Fibroblast of villous mesenchyme (primary cell): ENCODE results near the gene SEMA3C. TPM values are rescaled to one million over a fixed set of nuclear protein-coding genes. Genes with fewer than 3 reads are reported as not detected.

Source experiments
- DNase-seq: peaks from one replicate; pipeline ENCODE4 v3.0.0-alpha.2; 2010; ENCODE audit warnings: low read depth
- H3K4me3 ChIP-seq: 2 replicates; pipeline ENCODE4 v1.5.1; 2011; ENCODE audit warnings: low read depth, mild to moderate bottlenecking, low read length
- total RNA-seq: library from RNA; depleted of rRNA; stranded (reverse); fragments of >200 nt; gene quantifications from 2 replicates; pipeline ENCODE4 v1.2.3, GENCODE V29; 2012
- TF ChIP-seq, protein P1 (sequence below): IDR thresholded peaks from 2 replicates; pipeline ENCODE4 v1.5.1; 2012; ENCODE audit warnings: low read depth, mild to moderate bottlenecking, low read length; ENCODE audit not compliant: insufficient read depth

The SEMA3C gene
- total RNA-seq: 101 and 136 TPM in 2 replicates

DNA sequence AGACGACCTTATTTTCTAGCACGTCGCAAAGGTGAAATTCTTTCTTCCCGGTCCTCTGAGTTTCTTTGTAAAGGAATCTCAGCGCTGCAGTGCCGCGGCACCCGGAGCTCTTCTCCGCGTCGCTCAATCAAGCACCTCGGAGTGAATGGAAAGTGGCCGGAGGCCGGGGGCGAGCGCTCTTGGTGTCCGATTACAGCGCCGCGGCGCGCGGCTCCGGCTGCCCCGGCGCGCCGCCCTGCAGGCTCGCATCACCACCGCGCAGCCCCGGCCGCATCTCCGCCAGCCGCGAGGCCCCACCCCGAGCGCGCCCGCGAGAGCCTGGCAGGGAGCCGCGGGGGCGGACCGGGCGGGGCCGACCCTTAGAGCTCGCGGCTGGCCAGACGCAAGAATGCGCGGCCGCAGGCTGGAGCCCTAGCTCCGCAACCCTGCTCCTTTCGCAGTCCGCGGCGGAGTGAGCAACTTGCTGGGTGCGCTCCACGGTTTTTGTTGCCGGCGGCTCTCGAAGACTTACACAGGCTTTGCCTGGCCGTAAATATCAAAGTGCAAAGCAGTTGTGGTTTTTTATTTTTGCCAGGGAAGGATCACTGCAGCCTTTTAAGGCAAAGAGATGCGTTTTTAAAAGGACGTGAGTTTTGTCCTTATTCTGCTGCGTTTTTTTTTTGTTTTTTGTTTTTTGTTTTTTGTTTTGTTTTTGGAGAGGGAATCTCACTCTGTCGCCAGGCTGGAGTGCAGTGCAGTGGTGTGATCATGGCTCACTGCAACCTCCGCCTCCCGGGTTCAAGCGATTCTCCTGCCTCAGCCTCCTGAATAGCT lies at the start of gene SEMA3C:
TSS of gene SEMA3C (minus strand) at position 143 of the 813 bp plus-strand sequence. CDS start 2,270 bp downstream, outside the sequence.
- H3K4me3 ChIP-seq: peak within 1 kb of the TSS; percentile 78
- DNase-seq: peak; percentile 96
- TF ChIP-seq, protein P1, sequence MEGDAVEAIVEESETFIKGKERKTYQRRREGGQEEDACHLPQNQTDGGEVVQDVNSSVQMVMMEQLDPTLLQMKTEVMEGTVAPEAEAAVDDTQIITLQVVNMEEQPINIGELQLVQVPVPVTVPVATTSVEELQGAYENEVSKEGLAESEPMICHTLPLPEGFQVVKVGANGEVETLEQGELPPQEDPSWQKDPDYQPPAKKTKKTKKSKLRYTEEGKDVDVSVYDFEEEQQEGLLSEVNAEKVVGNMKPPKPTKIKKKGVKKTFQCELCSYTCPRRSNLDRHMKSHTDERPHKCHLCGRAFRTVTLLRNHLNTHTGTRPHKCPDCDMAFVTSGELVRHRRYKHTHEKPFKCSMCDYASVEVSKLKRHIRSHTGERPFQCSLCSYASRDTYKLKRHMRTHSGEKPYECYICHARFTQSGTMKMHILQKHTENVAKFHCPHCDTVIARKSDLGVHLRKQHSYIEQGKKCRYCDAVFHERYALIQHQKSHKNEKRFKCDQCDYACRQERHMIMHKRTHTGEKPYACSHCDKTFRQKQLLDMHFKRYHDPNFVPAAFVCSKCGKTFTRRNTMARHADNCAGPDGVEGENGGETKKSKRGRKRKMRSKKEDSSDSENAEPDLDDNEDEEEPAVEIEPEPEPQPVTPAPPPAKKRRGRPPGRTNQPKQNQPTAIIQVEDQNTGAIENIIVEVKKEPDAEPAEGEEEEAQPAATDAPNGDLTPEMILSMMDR: peak; percentile 9

DNA sequence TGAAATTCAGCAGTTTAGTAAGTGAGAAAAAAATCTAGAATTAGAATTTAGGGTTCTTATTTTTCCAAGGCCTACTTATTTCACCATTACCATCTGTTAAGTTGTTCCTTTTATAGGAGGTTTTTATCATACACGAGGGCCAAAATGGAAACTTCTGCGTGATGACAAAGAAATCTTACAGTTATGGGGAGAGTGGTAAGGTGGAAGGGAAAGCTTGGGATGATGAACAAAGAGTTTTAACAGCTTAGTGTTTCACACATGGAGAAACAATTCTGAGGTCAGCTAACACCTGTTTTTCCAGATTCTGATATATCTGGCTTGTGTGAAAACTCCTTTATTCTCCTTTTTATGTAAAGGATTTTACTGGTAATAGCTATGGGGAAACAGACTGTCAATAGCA lies 49.8 kb upstream of the SEMA3C start:
- DNase-seq: no peak
- H3K4me3 ChIP-seq: no peak overlapping the region
- TF ChIP-seq, protein P1: no peak

DNA sequence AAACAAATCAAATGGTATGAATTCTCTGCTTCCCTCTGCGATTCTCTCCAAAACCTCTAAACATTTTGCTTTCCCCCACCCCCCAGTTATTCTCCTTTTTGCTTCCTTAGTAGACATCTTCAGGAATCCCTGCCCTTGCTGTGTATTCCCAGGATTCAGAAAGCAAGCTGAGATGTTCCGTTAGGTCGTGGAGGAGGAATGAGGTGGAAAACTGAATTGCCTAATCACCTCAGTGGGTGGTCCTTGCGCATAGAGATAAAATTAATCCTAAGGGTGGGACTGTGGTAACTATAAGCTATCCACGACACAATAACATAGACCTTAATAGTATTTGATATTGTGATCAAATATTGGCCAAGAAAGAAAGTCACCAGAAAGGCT lies 49.1 kb upstream of the SEMA3C start:
- peak; percentile 33 for DNase-seq
- no peak overlapping the region for H3K4me3 ChIP-seq
- TF ChIP-seq, protein P1: no peak

DNA sequence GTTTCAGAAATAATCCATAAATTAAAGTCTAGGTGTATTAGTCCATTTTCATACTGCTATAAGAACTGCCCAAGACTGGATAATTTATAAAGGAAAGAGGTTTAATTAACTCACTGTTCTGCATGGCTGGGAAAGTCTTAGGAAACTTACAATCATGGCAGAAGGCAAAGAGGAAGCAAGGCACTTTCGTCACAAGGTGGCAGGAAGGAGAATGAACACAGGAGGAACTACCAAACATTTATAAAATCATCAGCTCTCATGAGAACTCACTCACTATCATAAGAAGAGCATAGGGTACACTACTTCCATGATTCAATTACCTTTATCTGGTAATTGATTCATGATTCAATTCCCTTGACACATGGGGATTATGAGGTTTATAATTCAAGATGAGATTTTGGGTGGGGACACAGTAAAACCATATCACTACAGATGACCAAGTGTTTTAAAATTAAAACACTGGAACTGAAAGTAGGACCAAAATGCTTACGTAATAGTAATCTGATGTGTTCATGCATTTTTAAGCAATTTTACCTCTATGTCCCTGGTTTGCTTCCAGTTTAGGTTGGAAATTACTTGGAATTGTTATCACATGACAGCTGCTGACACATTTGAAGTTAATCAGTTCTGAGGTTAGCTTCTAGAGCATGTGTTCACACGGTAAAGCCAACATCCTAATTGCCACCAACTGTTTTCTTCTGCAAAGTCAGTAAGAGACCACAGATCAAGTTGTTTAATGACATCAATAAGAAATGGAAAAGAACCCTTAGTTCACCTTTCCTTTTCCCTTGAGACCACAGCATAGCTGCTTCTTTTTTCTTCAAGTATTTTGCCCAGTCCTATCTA lies 48.4 kb upstream of the SEMA3C start:
- TF ChIP-seq, protein P1: no peak
- no peak overlapping the region for H3K4me3 ChIP-seq
- peak; percentile 15 for DNase-seq

DNA sequence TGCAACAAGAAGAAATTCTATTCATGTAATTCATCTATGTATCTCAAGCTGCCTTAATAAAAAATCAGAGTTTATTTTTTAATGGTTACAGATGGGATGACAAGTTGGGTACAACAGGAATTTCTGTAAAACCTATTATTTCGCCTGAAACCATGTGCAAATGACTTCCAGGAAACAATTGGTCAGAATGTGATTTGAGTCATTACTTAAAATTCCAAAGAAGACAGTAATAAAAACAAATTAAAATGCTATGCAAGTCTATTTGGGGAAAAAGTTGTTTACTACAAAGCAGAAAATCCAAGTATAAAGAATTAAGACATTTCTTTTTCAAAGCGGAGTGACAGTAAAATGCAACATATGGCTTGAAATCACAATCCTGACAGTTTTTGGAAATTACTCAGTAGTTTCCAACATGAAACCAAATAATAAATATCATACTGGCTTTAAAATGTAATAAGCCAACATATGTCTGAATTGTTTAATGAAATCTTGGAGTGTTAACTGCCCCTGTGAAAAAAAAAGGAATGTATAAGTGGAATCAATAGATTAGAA lies 41.5 kb upstream of the SEMA3C start:
- no peak overlapping the region for H3K4me3 ChIP-seq
- no peak for DNase-seq
- TF ChIP-seq, protein P1: no peak

DNA sequence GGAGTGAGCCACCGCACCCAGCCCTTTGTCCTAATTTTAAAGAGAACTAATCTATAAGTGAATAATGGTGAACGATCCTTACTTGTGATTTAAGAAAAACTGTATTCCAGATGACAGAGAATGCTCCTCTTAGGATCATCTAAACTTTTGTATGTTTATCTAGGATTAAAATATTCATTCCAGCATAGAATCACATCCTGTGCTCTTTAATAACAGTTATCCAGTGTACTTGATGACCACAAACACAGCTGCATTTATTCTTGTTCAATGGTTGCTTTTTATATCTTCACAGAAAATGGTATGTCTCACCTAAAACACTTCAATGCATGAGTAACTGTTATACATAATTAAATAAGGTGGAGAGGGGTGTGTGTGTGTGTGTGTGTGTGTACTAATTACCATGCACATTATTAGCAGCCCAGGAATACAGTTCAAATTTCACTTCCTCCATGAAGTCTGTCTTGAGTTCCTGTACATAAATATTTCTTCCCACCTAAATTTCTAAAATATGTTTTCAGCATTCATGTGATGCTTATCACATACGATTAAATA lies 38.5 kb upstream of the SEMA3C start:
- H3K4me3 ChIP-seq: no peak overlapping the region
- DNase-seq: no peak
- TF ChIP-seq, protein P1: no peak
